SK-N-MC (cell line): Measurements from ENCODE around the gene RABGGTA.
A peak's percentile ranks its signal among the peaks of the same experiment; 100 is the strongest.

Experiments
- DNase-seq: peaks from one replicate; pipeline ENCODE4 v3.0.0-alpha.2; 2011; ENCODE audit warnings: low read depth, low spot score
- H3K27ac ChIP-seq: fragments of 200-600 bp; sonication (generic); 2 replicates; pipeline ENCODE4 v1.5.1; 2016; ENCODE audit warnings: mixed run types
- H3K36me3 ChIP-seq: fragments of 200-600 bp; sonication (generic); 2 replicates; pipeline ENCODE4 v1.6.1; 2017; ENCODE audit warnings: antibody characterized with exemption, low read length, mixed read lengths; ENCODE audit not compliant: insufficient read depth
- H3K4me3 ChIP-seq: fragments of 200-600 bp; sonication (generic); 2 replicates; pipeline ENCODE4 v1.5.1; 2016
- H3K9ac ChIP-seq: fragments of 200-600 bp; sonication (generic); 2 replicates; pipeline ENCODE4 v1.8.0; 2017; ENCODE audit warnings: mixed run types, mixed read lengths; ENCODE audit not compliant: insufficient read length
- H3K9me3 ChIP-seq: fragments of 200-600 bp; sonication (generic); 2 replicates; pipeline ENCODE4 v1.6.1; 2017; ENCODE audit warnings: low read depth, mild to moderate bottlenecking, antibody characterized with exemption, low read length, moderate library complexity, mixed read lengths
- EZH2 ChIP-seq: fragments of 200-600 bp; sonication (generic); IDR thresholded peaks from one replicate; pipeline ENCODE4 v1.6.1; 2017; ENCODE audit warnings: antibody characterized with exemption
- FOXP2 ChIP-seq: optimal IDR thresholded peaks from 2 replicates; pipeline ENCODE3; 2011; ENCODE audit warnings: mild to moderate bottlenecking, moderate library complexity; ENCODE audit not compliant: insufficient read depth; ENCODE audit errors: extremely low read length, control extremely low read depth
- POLR2AphosphoS5 ChIP-seq: IDR thresholded peaks from 2 replicates; pipeline ENCODE4 v1.6.1; 2012; ENCODE audit warnings: mild to moderate bottlenecking, low read depth, low read length, borderline replicate concordance

RABGGTA gene

DNA sequence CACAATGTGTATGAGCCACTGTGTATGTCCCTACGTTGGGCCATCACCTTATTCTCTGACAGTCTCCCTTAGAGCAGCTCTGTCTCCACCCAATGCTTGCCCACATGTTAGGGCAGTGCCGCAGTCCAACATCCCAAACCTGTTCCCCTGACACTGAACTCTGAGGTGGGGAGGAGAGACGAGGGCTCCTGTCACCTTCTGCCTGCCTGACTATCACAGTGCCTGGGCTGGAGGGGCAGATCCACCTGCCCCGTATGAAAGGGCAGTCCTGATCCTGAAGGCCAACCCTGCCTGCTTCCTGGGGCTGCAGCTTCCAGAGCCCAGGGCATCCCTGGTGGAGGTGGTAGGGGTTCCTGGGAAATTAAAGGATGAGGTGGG, 10.6 kb downstream of the RABGGTA start:
- Histone ChIP-seq H3K36me3 (no peaks in the 10 kb centered on the region), H3K9me3 (no peaks in the 10 kb centered on the region), H3K27ac (no peak overlapping the region), H3K4me3 (no peak overlapping the region), H3K9ac (no peak overlapping the region)
- TF ChIP-seq FOXP2 (no peak), EZH2 (no peak), POLR2AphosphoS5 (no peak)
- DNase-seq: no peak

DNA sequence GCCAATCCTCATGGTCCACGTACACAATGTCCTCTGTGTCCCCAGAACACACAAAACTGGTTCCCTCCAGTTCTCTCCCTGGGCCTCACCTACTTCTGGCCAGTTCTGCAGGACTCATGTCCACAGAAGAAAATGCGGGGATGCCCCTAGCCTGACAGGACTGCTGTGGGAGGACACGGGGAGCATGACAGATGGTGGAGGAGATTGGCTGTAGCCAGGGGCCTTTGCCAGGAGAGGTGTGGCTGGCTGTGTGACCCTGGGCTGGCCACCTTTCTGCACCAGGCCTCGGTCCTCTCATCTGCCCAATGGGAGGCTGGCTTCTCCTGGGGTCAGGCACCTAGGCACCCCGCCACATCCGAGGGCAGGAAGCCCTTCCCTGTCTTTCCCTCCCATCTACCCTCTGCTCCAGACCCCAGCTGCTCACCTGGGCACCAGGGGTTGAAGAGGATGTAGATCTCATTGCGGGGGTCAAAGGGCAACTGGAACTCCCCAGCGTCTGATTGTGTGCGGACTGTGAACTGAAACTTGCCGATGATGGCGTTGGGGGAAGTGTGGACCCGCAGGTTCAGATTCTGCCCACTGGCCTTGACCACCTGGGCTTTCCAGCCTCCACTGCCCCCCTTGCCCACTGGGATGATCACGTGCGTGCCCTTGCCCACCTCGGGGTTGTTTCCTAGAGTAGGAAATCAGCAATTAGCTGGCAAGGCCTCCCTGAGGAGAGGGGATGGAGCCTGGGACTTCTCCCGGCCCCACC, 11.2 kb downstream of the RABGGTA start:
- H3K9me3 ChIP-seq: no peaks in the 10 kb centered on the region
- TF ChIP-seq EZH2 (no peak), POLR2AphosphoS5 (no peak)
- no peak overlapping the region for H3K27ac ChIP-seq
- H3K9ac ChIP-seq: no peak overlapping the region
- no peak overlapping the region for H3K4me3 ChIP-seq
- DNase-seq: no peak
- no peaks in the 10 kb centered on the region for H3K36me3 ChIP-seq

DNA sequence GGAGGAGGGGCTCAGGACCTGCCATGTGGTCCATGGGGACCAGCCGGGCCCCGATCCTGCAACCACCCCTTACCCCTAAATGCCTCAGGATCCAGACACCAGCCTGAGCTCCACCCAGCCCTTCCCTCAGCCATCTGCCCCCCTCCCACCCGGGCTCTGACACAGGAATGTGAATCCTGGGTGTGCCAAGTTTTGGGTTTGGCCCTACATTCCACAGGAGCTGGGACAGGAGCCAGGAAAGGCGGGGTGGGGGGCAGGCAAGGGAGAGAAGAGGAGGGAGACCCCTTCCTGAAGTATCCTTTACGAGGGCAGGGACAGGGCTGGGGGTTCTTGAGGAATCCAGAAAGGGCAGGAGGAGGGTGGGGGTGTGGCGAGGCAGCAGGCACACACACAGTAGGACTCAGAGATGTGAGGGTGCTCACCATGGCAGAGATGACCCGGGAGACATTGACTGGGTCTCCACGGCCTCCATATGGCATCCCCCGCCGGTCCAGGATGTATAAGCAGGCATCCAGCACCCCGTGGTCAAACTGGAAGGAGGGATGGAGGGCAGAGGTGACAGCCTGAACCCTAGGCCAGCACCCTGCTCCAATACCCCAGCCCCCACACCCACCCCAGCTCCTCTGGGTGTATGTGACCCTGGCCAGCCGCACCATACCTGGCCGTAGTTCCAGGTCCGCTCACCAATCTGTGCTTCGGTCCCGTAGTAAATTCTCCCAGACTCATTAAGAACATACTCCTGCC, 11.9 kb downstream of the RABGGTA start:
- H3K9ac ChIP-seq: peak overlapping the region; percentile 10
- H3K36me3 ChIP-seq: no peaks in the 10 kb centered on the region
- TF ChIP-seq FOXP2 (no peak), EZH2 (no peak), POLR2AphosphoS5 (no peak)
- no peaks in the 10 kb centered on the region for H3K9me3 ChIP-seq
- H3K27ac ChIP-seq: no peak overlapping the region
- no peak overlapping the region for H3K4me3 ChIP-seq
- no peak for DNase-seq

DNA sequence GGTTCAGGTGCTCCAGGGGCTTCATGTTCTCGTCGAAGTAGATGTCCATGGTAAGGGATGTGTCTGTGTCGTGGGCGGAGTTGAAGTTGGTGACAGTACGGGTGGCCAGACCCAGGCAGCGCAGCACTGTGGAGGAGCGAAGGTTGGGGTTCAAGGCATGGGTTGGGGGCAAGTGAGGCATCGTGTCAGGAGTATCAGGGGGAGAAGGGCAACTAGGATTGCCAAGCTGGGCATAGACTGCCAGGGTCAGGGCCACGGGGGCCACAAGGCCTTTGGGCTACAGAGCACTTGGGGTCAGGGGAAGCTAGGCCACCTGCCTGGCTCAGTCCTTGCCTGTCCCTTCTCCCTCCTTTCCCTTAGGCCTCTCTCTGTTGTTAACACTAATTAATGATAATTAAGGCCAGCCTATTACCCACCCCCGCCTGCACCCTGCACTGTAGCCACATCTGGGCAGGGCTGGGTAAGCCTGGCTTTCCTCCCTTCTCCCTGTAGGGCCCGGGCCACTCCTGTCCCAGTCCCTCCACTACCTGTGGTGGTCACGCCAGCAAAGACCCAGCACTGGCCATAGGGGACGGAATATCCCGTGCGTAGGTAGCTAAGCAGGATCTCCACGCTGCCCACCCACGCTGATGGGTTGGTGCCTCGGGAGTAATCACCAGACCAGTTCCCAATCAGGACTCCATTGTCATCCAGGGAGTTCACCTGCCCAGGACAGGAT, 12.7 kb downstream of the RABGGTA start:
- H3K9ac ChIP-seq: peak overlapping the region; percentile 10
- DNase-seq: no peak
- no peak overlapping the region for H3K4me3 ChIP-seq
- H3K9me3 ChIP-seq: no peaks in the 10 kb centered on the region
- TF ChIP-seq EZH2 (no peak), FOXP2 (no peak), POLR2AphosphoS5 (no peak)
- H3K27ac ChIP-seq: no peak overlapping the region
- H3K36me3 ChIP-seq: no peaks in the 10 kb centered on the region

DNA sequence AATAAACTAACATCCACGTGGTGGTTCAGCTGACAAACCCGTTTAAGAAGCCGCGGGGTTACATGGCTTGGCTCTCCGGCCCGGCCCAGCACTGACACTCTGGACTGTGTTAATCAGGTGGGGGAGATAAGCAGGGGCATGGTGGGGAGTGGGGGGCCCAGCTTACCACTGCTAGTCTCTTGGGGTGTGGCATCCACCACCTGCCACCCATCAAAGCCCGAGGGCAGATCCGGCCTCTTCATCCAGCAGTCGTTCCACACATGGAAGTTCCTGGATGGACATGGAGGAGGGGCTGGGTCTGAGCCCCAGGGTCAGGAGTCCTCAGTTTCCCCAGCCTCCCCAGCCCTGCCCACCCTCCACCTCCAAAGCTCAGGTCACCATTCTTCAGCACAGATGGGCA, 13.3 kb downstream of the RABGGTA start:
- Histone ChIP-seq H3K27ac (no peak overlapping the region), H3K36me3 (no peaks in the 10 kb centered on the region), H3K9me3 (no peaks in the 10 kb centered on the region), H3K9ac (no peak overlapping the region), H3K4me3 (no peak overlapping the region)
- no peak for TF ChIP-seq EZH2
- DNase-seq: no peak

DNA sequence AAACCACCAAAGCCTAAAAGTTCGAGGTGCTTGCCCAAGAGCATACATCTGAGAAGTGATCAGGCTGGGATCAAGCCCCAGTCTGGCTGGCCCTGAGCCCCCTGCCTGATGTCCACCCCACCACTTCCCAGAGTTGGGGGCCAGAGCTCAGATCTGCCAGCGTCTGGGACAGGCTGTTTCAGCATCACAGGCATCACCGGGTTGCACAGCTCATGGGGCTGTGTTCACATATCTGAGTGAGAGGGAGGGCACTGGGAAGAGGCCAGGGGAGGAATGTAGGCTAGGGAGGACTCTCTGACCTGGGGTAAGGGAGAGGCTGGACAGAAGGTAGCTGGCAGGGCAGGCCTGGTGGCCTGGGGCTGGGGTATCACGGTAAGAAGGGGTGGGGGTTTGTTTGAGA, 14.4 kb downstream of the RABGGTA start:
- Histone ChIP-seq H3K4me3 (no peak overlapping the region), H3K36me3 (no peaks in the 10 kb centered on the region), H3K9ac (no peak overlapping the region), H3K9me3 (no peaks in the 10 kb centered on the region), H3K27ac (no peak overlapping the region)
- no peak for TF ChIP-seq EZH2
- no peak for TF ChIP-seq FOXP2
- no peak for TF ChIP-seq POLR2AphosphoS5
- DNase-seq: no peak

DNA sequence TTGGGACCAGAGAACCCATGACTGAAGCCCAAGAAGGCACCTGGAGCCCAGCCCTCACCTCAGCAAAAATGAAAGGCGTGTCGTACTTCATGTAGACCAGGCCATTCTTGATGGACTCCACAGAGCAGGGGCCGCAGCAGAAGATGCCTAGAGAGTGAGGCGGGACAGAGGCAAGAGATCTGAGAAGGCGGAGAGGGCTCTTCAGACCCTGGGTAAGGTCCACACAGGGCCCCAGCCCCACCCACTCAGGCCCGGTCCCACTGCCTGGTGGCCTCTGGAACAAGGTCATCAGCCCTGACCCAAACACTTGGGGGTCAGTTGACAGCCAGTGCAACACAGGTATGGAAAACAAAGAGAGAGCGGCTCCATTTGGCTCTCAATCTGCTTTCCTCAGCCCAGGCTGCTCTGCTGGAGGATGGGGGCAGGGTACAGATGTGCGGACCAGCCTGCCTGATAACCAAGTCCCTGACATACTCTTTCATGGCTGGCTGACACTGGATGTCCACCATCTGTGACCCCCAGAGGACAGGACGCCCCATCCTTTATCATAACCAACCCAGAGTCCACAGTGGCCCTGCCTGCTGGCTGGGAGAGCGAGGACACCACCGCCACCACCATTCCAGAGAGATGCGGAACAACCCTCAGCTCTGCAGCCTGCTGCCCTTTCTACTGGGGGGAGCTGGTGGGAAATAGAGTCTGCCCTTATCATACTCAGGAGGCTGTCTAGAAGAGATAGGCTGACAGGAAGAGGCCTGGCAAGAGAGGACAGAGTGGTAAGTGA, 15.3 kb downstream of the RABGGTA start:
- H3K9me3 ChIP-seq: no peaks in the 10 kb centered on the region
- DNase-seq: no peak
- no peak overlapping the region for H3K9ac ChIP-seq
- H3K27ac ChIP-seq: no peak overlapping the region
- H3K36me3 ChIP-seq: no peaks in the 10 kb centered on the region
- H3K4me3 ChIP-seq: no peak overlapping the region
- TF ChIP-seq EZH2 (no peak), POLR2AphosphoS5 (no peak), FOXP2 (no peak)

DNA sequence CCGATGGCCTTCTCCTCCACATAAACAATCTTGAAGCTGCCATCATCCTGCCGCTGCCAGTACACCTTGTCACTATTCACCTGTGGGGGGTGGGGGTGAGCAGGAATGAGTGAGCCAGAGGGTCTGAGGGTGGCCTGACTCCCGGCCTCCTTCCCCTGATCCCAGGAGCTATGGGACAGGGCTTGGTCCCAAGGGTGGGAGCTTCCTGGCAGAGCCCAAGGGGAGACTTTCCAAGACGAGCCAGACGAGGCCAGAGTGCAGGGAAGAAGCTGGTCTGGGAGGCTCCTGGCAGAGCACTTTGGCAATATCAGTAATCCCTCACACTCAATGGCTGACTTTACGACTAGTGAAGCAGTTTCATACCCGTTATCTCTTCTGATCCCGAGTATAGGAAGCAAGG, 16.0 kb downstream of the RABGGTA start:
- no peak for DNase-seq
- Histone ChIP-seq H3K9ac (no peak overlapping the region), H3K9me3 (no peaks in the 10 kb centered on the region), H3K36me3 (no peaks in the 10 kb centered on the region), H3K4me3 (no peak overlapping the region), H3K27ac (no peak overlapping the region)
- TF ChIP-seq EZH2: no peak
- TF ChIP-seq FOXP2: no peak
- TF ChIP-seq POLR2AphosphoS5: no peak
